PC-3 (cell line): ENCODE results near the gene DNMBP.

Experiments
- CTCF ChIP-seq: fragments of 300-600 bp; sonication (generic); conservative IDR thresholded peaks from 2 replicates; pipeline ENCODE4 v1.5.1; 2017; ENCODE audit warnings: antibody characterized with exemption, low read depth, mild to moderate bottlenecking, low read length
- EZH2 ChIP-seq: fragments of 300-600 bp; sonication (generic); IDR thresholded peaks from one replicate; pipeline ENCODE4 v1.6.1; 2017; ENCODE audit warnings: antibody characterized with exemption, mild to moderate bottlenecking, low read length; ENCODE audit not compliant: unreplicated experiment

GRCh38 chr10:99853655-99854054 is 156.1 kb downstream of the DNMBP start:
- TF ChIP-seq CTCF (no peak), EZH2 (no peak)
